Esophagus squamous epithelium (tissue), 5 donors: ENCODE results near the gene PALD1. TPM values are rescaled to one million over a fixed set of nuclear protein-coding genes. Genes with fewer than 3 reads are reported as not detected.

Source experiments
- DNase-seq: peaks from one replicate; lab custom pipeline; 2025; lab: John Stamatoyannopoulos, UW
- H3K27ac ChIP-seq, 4 donors: fragments of 200-600 bp; sonication (generic); one replicate each; pipeline ENCODE4 v1.5.1; 2016 to 2019; ENCODE audit warnings: mild to moderate bottlenecking in 1 of 4
- H3K27me3 ChIP-seq, 4 donors: fragments of 200-600 bp; sonication (generic); 1 replicate in 3 of 4; 2 replicates in 1 of 4; pipeline versions ENCODE4 v1.5.1 to v1.6.0; 2017 to 2021; ENCODE audit warnings: antibody characterized with exemption in 1 of 4
- H3K36me3 ChIP-seq, 3 donors: fragments of 200-600 bp; sonication (generic); one replicate each; pipeline ENCODE4 v1.5.1; 2016 to 2019
- H3K4me1 ChIP-seq, 3 donors: fragments of 200-600 bp; sonication (generic); one replicate each; pipeline ENCODE4 v1.5.1; 2017 to 2019
- H3K4me3 ChIP-seq, 4 donors: fragments of 200-600 bp; sonication (generic); 1 replicate in 3 of 4; 2 replicates in 1 of 4; pipeline ENCODE4 v1.5.1; 2016 to 2019; ENCODE audit warnings: mild to moderate bottlenecking in 2 of 4, moderate library complexity in 1 of 4
- H3K9me3 ChIP-seq, 3 donors: fragments of 200-600 bp; sonication (generic); one replicate each; pipeline ENCODE4 v1.5.1; 2016 to 2019
- CTCF ChIP-seq, 6 experiments: fragments of 450-650 bp in 4 of 6; fragments of 200-600 bp in 2 of 6; sonication (generic) in 2 of 6; IDR thresholded peaks; one replicate each; pipeline ENCODE4 v1.5.1; 2016 to 2019; ENCODE audit warnings: antibody characterized with exemption in 6 of 6, mild to moderate bottlenecking in 4 of 6, moderate library complexity in 4 of 6
- POLR2A ChIP-seq, 4 donors: fragments of 450-650 bp; IDR thresholded peaks; one replicate each; pipeline ENCODE4 v1.6.1; 2017; ENCODE audit warnings: antibody characterized with exemption in 4 of 4, mild to moderate bottlenecking in 4 of 4, moderate library complexity in 3 of 4
- WGBS, 2 donors: methylation state at CpG; one replicate each; pipeline ENCODE4 v1.1.5; 2018; 5-methylcytosine and 5-hydroxymethylcytosine counted together
- intact Hi-C: fragments of 100-400 bp; cut with DNase I; formaldehyde crosslinking; loops from one replicate; pipeline ENCODE4 v1.15.0; 2022
- total RNA-seq, 4 donors: library from RNA; depleted of rRNA; stranded (reverse); fragments of >200 nt; gene quantifications; one replicate each; pipeline ENCODE4 v1.1.0, GENCODE V29; 2016
- donor health status: DM: yes; HTN: yes; CAD: no.

The PALD1 gene
- total RNA-seq, 4 donors from 2014 or later, result 2.6 to 11.3 (median 4.5) TPM

GRCh38 chr10:70588859-70589570 lies 110.4 kb downstream of the PALD1 start:
- H3K4me1 ChIP-seq, result peaks cover 0 to 26% (median 3%) of the 10 kb centered on the region in 3 donors
- H3K27ac ChIP-seq, result peak overlapping the region in 1 of 4 donors; percentile 25
- DNase-seq, result no peak

GRCh38 chr10:70589762-70590654 lies 111.4 kb downstream of the PALD1 start:
- DNase-seq, result no peak
- intact Hi-C loops, result no loop called here

More at GRCh38 chr10:70588859-70589570, 110.4 kb downstream of the PALD1 start:
- no peaks in the 10 kb centered on the region for H3K36me3 ChIP-seq
- no peaks in the 10 kb centered on the region for H3K27me3 ChIP-seq
- TF ChIP-seq POLR2A (IDR thresholded peaks at IDR 0.05) (no peak), CTCF (IDR thresholded peaks at IDR 0.05) (no peak)
- H3K4me3 ChIP-seq, result no peak overlapping the region
- no peaks in the 10 kb centered on the region for H3K9me3 ChIP-seq
- WGBS, 2 donors, result 73% methylated on average over 8 to 9 of the region's 10 CpGs
- intact Hi-C loops, result no loop called here

GRCh38 chr10:70590655-70591416 lies 112.3 kb downstream of the PALD1 start:
- intact Hi-C loops, result no loop called here
- no peak for TF ChIP-seq CTCF (IDR thresholded peaks at IDR 0.05)
- TF ChIP-seq POLR2A (IDR thresholded peaks at IDR 0.05), result no peak
- Histone ChIP-seq H3K9me3 (no peaks in the 10 kb centered on the region), H3K4me1 (peaks cover 0 to 13% (median 3%) of the 10 kb centered on the region in 3 donors), H3K27ac (no peak overlapping the region), H3K27me3 (no peaks in the 10 kb centered on the region), H3K36me3 (no peaks in the 10 kb centered on the region), H3K4me3 (no peak overlapping the region)
- no peak for DNase-seq
- 67 to 80% methylated on average over 2 to 4 of the region's 5 CpGs for WGBS, 2 donors

More at GRCh38 chr10:70589762-70590654, 111.4 kb downstream of the PALD1 start:
- H3K27ac ChIP-seq, result peak overlapping the region in 1 of 4 donors; percentile 2
- H3K9me3 ChIP-seq, result no peaks in the 10 kb centered on the region
- H3K4me1 ChIP-seq, result peaks cover 0 to 19% (median 3%) of the 10 kb centered on the region in 3 donors
- 69 to 73% methylated on average over 5 of the region's 5 CpGs for WGBS, 2 donors
- no peak overlapping the region for H3K4me3 ChIP-seq
- H3K27me3 ChIP-seq, result no peaks in the 10 kb centered on the region
- no peak for TF ChIP-seq CTCF (IDR thresholded peaks at IDR 0.05)
- no peak for TF ChIP-seq POLR2A (IDR thresholded peaks at IDR 0.05)
- H3K36me3 ChIP-seq, result no peaks in the 10 kb centered on the region

- H3K36me3 ChIP-seq, result no peaks in the 10 kb centered on the region
- intact Hi-C loops, result no loop called here
- H3K9me3 ChIP-seq, result no peaks in the 10 kb centered on the region
- no peak for TF ChIP-seq POLR2A (IDR thresholded peaks at IDR 0.05)
- TF ChIP-seq CTCF (IDR thresholded peaks at IDR 0.05), result no peak
- peaks cover 0 to 22% (median 3%) of the 10 kb centered on the region in 3 donors for H3K4me1 ChIP-seq
- no peak overlapping the region for H3K27ac ChIP-seq
- 70 to 74% methylated on average over 2 of the region's 2 CpGs for WGBS, 2 donors
- H3K27me3 ChIP-seq, result no peaks in the 10 kb centered on the region
- DNase-seq, result no peak
- H3K4me3 ChIP-seq, result no peak overlapping the region
These were observed 113.7 kb downstream of the PALD1 start for GRCh38 chr10:70592186-70592735.
